ENCODE data around the gene AKT1.

The AKT1 gene

GRCh38 chr14:104721505-104722431, 73.8 kb downstream of the AKT1 start:
- DNase-seq: no peak
